Prostate gland (tissue), 2 donors: Measurements from ENCODE around the gene ST7.

Experiments used
- CTCF ChIP-seq, 4 experiments: fragments of 200-600 bp in 2 of 4; fragments of 450-650 bp in 2 of 4; sonication (generic) in 2 of 4; IDR thresholded peaks; 1 replicate in 3 of 4; 2 replicates in 1 of 4; pipeline ENCODE4 v1.5.1; 2016 to 2019; ENCODE audit warnings: antibody characterized with exemption in 4 of 4, mild to moderate bottlenecking in 2 of 4, moderate library complexity in 2 of 4
- POLR2A ChIP-seq: fragments of 450-650 bp; IDR thresholded peaks from one replicate; pipeline ENCODE4 v1.6.1; 2016; ENCODE audit warnings: antibody characterized with exemption, mild to moderate bottlenecking
- POLR2AphosphoS5 ChIP-seq: sonication (generic); formaldehyde crosslinking; IDR thresholded peaks from one replicate; pipeline ENCODE4 v1.6.1; 2017; ENCODE audit warnings: antibody characterized with exemption

GRCh38 chr7:117111535-117111934 lies 158.2 kb downstream of the ST7 start:
- TF ChIP-seq CTCF (IDR thresholded peaks at IDR 0.05) (no peak), POLR2A (no peak), POLR2AphosphoS5 (no peak)
